ENCODE data around the gene C1orf21.

- TF ChIP-seq, protein P1, sequence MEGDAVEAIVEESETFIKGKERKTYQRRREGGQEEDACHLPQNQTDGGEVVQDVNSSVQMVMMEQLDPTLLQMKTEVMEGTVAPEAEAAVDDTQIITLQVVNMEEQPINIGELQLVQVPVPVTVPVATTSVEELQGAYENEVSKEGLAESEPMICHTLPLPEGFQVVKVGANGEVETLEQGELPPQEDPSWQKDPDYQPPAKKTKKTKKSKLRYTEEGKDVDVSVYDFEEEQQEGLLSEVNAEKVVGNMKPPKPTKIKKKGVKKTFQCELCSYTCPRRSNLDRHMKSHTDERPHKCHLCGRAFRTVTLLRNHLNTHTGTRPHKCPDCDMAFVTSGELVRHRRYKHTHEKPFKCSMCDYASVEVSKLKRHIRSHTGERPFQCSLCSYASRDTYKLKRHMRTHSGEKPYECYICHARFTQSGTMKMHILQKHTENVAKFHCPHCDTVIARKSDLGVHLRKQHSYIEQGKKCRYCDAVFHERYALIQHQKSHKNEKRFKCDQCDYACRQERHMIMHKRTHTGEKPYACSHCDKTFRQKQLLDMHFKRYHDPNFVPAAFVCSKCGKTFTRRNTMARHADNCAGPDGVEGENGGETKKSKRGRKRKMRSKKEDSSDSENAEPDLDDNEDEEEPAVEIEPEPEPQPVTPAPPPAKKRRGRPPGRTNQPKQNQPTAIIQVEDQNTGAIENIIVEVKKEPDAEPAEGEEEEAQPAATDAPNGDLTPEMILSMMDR (IDR thresholded peaks at IDR 0.05), result no peak
- no peak for TF ChIP-seq POLR2A (IDR thresholded peaks at IDR 0.05)
Measured at GRCh38 chr1:184542291-184542690, 155.5 kb downstream of the C1orf21 start.
